ENCODE results near the gene SSTR5.

SSTR5 gene

GRCh38 chr16:1040346-1040745, 32.2 kb upstream of the SSTR5 start:
- DNase-seq: no peak

DNA sequence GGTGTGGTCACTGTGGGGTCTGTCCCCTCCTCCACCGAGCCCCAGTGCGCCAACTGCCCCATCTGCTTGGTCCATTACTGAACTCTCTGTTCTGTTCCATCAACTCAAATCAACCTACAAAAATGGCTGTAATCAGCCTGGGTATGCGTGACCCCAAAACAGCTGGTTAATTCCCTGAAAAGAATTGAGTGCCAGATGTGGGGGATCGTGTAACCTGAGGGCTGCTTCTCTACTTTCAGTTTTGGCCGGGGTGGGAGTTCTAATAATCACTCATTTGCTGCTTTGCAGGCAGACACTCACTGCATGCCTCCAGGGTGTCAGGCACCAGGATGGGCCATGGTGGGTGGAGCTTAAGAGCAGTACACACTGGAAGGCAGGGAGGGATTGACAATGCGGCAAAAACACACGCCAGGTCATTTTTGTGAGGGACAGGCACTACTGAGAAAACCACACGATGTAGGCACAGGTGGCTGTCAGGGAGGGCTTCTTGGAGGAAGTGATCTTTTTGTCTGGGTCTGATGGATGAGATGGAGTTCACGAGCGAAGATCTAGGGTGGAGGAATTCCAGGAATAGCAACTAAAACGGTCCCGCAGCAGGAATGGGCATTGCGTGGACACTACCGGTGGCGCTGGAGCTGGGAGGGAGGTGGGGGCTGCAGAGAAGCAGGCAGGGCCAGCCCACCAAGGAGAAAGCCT, 30.4 kb upstream of the SSTR5 start:
- DNase-seq: no peak

DNA sequence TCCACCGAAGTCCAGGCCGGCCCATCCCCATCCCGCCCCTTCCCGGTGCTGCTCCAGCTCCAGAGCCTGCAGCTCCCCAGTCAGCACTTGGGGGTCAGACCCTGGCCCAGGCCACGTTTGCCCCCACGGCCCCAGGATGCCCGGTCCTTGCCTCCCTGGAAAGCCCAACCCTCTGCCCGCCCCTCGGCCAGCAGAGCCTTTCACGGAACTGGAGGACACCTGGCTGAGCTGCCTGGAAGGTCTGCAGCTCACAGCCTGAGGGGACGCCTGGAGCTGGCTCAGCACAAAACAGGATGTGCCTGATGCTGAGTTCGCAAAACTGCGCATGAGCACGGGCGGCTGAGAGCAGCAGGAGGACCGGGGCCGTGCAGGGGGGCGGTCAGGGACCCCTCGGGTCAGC, 29.7 kb upstream of the SSTR5 start:
- no peak for DNase-seq

DNA sequence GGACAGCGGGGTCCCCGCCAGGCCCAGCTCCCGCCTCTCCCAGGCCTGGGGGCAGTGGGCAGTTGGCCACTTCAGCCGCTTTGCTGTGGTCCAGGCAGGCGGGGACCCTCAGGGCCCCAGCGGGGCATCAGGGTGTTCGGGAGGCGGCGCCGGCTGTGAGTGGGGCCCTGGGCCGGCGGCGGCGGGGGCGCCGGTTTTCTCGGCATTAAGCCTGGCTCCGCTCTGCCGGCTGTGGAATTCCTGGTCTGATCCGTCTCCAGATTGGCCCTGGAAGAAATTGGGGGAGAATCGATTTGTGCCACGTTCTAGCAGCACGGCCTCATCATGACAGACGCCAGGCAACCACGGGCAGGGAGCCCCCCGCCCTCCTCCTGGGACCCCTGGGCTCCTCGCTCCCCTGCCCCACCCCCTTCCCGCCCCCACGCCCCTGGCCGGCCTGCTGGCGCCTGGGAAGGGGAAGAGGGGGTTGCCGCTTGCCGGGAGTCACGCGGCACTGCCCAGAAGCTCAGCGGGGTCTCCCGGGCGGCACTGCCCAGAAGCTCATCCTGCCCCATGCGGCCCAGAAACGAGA, 28.6 kb upstream of the SSTR5 start:
- DNase-seq: no peak

DNA sequence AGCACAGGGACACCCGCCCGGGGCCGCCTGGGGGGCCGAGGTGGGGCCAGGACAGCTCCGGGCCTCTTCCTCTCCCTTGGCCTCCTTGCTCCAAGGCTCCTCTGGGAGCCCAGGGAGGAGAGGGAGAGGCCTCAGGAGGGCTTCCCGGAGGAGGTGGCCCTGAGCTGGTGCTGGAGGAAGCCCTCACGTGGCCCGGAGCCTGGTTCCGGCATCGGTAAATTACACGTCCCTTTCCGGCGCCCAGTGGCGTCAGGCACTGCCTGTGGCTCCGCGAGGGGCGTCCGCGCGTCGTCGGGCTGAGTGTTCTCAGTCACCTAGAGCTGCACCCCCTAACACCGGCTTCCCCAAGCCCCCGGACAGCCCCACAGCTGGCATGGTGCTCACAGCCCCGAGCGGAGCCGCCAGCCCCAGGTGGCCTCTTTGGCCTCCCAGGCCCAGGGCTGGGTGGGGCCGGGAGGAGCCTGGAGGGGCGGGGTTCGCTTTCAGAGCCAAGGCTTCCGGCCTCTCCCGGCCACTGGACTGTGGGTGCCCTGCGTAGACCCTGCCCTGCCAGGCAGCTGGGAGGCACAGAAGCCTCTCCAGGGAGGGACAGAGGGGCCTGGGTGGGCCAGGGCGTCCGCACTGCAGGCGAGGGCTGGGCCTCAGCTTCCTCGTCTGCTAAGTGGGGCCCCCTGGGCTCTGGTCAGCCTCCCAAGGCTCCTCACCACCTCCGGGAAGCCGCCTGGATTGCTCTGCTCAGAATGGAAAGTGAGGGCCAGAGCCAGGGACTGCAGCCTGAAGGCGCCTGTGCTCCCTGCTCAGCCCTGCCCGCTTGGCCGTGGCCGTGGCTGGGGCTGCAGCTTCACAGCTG, 27.9 kb upstream of the SSTR5 start:
- no peak for DNase-seq

GRCh38 chr16:1045310-1045992, 27.1 kb upstream of the SSTR5 start:
- no peak for DNase-seq

GRCh38 chr16:1045993-1046911, 26.3 kb upstream of the SSTR5 start:
- DNase-seq: no peak

DNA sequence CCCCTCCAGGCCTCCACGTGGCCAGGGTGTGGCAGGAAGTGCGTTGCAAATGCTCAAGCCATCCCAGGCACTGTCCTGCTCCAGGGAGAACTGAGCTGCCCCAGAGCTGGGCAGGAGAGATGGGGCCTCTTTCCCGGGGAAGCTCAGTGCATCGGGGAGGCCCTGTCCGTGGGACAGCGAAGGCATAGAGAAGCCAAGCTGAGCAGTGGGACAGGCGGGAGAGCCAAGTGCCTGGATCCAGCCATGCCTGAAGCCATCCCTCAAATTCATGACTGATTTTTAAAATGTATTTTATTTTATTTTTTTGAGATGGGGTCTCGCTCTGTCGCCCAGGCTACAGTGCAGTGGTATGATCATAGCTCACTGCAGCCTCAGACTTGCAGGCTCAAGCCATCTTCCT, 25.4 kb upstream of the SSTR5 start:
- no peak for DNase-seq

GRCh38 chr16:1047801-1048200, 24.7 kb upstream of the SSTR5 start:
- no peak for DNase-seq

- peak; percentile 16 for DNase-seq
Measured at GRCh38 chr16:1048442-1049112, 24.0 kb upstream of the SSTR5 start.

DNA sequence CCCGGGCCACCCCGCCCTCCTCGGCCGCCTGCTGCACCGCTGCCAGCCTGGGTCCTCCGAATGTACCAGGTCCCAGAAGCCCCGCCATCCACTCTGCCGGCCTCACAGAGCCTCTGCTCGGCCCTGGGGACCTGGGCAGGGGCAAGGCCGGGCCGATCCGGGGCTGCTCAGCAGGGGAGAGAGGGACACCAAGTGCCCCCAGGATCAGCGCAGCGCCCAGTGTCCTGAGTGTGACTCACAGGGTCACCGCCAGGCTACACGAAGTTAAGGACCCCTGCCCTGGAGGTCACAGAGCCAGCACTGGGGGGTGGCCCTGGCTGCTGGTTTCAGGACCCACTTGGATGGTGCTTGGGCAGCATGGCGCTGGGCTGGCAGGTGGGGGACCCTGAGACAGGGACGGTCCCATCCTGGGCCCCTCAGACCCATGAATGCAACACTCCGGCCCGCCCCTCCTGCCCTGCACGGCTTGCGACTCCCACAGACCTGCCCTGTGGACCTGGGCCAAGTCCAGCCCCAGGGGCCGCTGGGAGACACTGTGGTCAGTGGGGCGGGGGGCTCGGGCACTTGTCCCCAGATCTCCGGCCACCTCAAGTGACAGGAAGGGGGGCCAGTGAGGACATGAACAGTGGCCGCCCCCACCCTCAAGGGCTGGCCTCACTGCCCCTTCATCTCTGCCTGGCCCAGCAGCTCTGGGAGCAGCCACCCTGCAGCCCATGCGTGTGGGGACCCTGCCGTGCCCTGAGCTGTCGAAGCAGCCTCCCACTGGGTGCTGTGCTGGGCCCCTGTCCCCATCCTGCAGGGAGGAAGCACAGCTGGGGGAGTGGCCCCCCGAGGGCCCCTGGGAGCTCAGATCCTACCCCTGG, 23.2 kb upstream of the SSTR5 start:
- no peak for DNase-seq

GRCh38 chr16:1049976-1050247, 22.6 kb upstream of the SSTR5 start:
- no peak for DNase-seq

DNA sequence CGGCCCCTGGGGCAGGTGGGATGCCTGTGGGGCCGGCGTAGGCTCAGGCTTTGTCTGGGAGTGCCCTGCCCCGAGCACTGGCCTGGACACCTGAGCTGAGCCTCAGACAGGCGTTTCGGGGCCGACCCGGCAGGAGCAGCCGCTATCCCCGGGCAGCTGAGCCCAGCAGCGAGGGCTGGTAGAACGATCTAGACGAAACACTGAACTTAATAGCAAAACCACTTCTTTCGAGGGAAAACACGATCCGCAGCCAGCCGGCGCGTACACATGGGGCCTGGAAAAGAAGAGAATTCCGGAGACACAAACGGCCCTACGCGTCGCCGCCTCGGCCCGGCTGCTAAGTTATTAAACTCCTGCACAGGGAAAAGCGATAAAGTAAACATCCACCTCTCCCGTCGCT, 22.0 kb upstream of the SSTR5 start:
- no peak for DNase-seq

DNA sequence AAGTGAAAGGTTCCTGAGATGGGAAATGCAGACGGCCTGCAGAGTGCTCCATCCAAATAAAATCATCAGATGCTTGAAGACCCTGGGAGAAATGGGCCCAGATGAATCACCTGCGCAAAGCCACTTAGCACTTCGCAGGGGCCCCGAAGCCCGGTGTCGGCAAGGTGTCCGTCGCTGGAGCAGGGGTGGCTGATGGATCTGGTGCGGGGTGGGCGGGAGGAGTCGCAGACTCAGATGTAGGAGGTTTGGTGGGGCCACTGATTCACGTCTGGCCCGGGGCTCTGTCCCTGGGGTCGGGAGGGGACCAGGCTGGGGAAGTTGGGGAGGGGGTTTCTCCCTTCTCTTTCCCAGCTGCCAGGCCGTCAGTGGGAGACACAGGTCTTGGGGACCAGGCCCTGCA, 21.6 kb upstream of the SSTR5 start:
- DNase-seq: no peak

- no peak for DNase-seq
Measured at GRCh38 chr16:1051446-1051845, 21.1 kb upstream of the SSTR5 start.

- no peak for DNase-seq
Measured at GRCh38 chr16:1052721-1053120, 19.8 kb upstream of the SSTR5 start.

GRCh38 chr16:1053121-1053521, 19.4 kb upstream of the SSTR5 start:
- DNase-seq: no peak

DNA sequence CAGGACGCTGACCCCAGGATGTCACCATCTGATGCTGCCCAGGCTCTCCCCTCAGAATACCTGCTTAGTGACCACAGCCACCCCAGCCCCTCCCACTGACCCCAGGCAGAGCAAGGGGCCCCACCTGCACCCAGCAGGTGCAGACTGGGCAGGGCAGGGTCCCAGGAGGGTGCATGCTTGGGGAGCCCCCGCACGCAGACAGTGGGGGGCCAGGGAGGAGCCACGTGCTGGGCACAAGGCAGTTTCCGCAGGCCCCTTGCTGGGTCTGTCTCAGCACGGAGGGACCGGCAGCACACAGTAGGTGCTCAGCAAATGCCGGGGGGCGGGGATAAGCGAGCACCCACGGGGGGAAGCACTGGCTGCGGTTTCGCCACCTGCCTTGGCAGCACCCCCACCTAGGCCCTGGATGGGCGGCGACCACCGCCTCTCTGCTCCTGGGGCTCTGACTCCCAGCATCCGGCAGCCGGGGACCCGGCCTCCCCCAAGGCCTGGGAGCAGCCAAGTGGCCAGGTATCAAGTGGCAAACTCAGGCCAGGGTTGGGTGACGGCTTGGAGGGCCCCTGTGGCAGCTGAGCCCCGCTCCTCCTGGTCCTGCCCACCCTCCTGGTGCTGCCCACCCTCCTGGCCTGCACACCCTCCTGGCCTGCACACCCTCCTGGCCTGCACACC, 18.7 kb upstream of the SSTR5 start:
- DNase-seq: no peak

- peak; percentile 41 for DNase-seq
Measured at GRCh38 chr16:1054660-1055556, 17.6 kb upstream of the SSTR5 start.

- no peak for DNase-seq
Measured at GRCh38 chr16:1055557-1055924, 17.0 kb upstream of the SSTR5 start.
